ENCODE measurements around the gene RSPH1.

- TF ChIP-seq POLR2A (IDR thresholded peaks at IDR 0.05; ENCODE audit: low read depth, low read length) (no peak), MAZ (IDR thresholded peaks at IDR 0.05; ENCODE audit: borderline replicate concordance, low read depth, low read length) (no peak), BHLHE40 (IDR thresholded peaks at IDR 0.05; ENCODE audit: low read depth, low read length) (no peak), MXI1 (IDR thresholded peaks at IDR 0.05; ENCODE audit: borderline replicate concordance, low read depth, low read length) (no peak), CEBPB (IDR thresholded peaks at IDR 0.05; ENCODE audit: low read depth, low read length) (no peak), RAD21 (IDR thresholded peaks at IDR 0.05; ENCODE audit: low read length) (no peak)
- TF ChIP-seq, protein P1, sequence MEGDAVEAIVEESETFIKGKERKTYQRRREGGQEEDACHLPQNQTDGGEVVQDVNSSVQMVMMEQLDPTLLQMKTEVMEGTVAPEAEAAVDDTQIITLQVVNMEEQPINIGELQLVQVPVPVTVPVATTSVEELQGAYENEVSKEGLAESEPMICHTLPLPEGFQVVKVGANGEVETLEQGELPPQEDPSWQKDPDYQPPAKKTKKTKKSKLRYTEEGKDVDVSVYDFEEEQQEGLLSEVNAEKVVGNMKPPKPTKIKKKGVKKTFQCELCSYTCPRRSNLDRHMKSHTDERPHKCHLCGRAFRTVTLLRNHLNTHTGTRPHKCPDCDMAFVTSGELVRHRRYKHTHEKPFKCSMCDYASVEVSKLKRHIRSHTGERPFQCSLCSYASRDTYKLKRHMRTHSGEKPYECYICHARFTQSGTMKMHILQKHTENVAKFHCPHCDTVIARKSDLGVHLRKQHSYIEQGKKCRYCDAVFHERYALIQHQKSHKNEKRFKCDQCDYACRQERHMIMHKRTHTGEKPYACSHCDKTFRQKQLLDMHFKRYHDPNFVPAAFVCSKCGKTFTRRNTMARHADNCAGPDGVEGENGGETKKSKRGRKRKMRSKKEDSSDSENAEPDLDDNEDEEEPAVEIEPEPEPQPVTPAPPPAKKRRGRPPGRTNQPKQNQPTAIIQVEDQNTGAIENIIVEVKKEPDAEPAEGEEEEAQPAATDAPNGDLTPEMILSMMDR (conservative IDR thresholded peaks at IDR 0.05; ENCODE audit: low read depth, low read length) = no peak
- TF ChIP-seq, protein P2, sequence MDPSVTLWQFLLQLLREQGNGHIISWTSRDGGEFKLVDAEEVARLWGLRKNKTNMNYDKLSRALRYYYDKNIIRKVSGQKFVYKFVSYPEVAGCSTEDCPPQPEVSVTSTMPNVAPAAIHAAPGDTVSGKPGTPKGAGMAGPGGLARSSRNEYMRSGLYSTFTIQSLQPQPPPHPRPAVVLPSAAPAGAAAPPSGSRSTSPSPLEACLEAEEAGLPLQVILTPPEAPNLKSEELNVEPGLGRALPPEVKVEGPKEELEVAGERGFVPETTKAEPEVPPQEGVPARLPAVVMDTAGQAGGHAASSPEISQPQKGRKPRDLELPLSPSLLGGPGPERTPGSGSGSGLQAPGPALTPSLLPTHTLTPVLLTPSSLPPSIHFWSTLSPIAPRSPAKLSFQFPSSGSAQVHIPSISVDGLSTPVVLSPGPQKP (IDR thresholded peaks at IDR 0.05; ENCODE audit: borderline replicate concordance, low read depth, low read length) = no peak
Observed at GRCh38 chr21:42534421-42535378, 38.7 kb upstream of the RSPH1 start.

Measured in IMR-90 (cell line).